Panc1 (cell line): ENCODE measurements around the gene PSTPIP1.

Source experiments
- CTCF ChIP-seq: fragments of 450-650 bp; IDR thresholded peaks from 2 replicates; pipeline ENCODE4 v1.5.1; 2017; ENCODE audit warnings: mild to moderate bottlenecking
- TCF7L2 ChIP-seq: IDR thresholded peaks from 2 replicates; pipeline ENCODE4 v1.6.1; 2011; ENCODE audit warnings: mild to moderate bottlenecking, low read depth, low read length, inconsistent platforms

- TF ChIP-seq CTCF (no peak), TCF7L2 (no peak)
These were observed 11.1 kb upstream of the PSTPIP1 start for GRCh38 chr15:76983590-76984375.
